K562 (cell line): ENCODE data around the gene U2SURP. TPM values are rescaled to one million over a fixed set of nuclear protein-coding genes. Genes with fewer than 3 reads are reported as not detected.

Experiments used
- ARID1B ChIP-seq: fragments of 450-650 bp; IDR thresholded peaks from 2 replicates; pipeline ENCODE4 v1.6.1; 2016; ENCODE audit warnings: antibody characterized with exemption, mild to moderate bottlenecking, inconsistent platforms
- ATF3 ChIP-seq, 2 experiments: fragments of 450-650 bp in 1 of 2; sonication (generic) in 1 of 2; formaldehyde crosslinking in 1 of 2; IDR thresholded peaks in 1 of 2; conservative IDR thresholded peaks in 1 of 2; 2 replicates each; pipeline versions ENCODE4 v1.6.1 to v1.8.1; 2016 to 2023; ENCODE audit warnings: mild to moderate bottlenecking in 2 of 2, moderate library complexity in 2 of 2, inconsistent platforms in 1 of 2, missing genetic modification reagents in 1 of 2
- BDP1 ChIP-seq: IDR thresholded peaks from 3 replicates; pipeline ENCODE4 v1.6.1; 2011; ENCODE audit not compliant: insufficient read length, insufficient read depth
- CBX3 ChIP-seq, 2 experiments: IDR thresholded peaks; 1 replicate in 1 of 2; 2 replicates in 1 of 2; pipeline ENCODE4 v1.6.1; 2012; ENCODE audit warnings: inconsistent platforms in 2 of 2, low read length in 2 of 2, borderline replicate concordance in 1 of 2, control low read depth in 1 of 2
- CEBPB ChIP-seq: fragments of 450-650 bp; IDR thresholded peaks from 2 replicates; pipeline ENCODE4 v1.6.1; 2016; ENCODE audit warnings: missing genetic modification characterization, missing compliant biosample characterization
- CHCHD3 ChIP-seq: fragments of 250-450 bp; sonication (Bioruptor Pico); IDR thresholded peaks from 2 replicates; pipeline ENCODE4 v2.1.2; 2022; ENCODE audit warnings: mild to moderate bottlenecking
- HNRNPK ChIP-seq: fragments of 200-400 bp; formaldehyde crosslinking; IDR thresholded peaks from one replicate; pipeline ENCODE4 v1.6.1; 2018; ENCODE audit warnings: mild to moderate bottlenecking, low read depth, low read length; ENCODE audit not compliant: poor library complexity, severe bottlenecking
- HOMEZ ChIP-seq: fragments of 250-450 bp; sonication (Bioruptor Pico); IDR thresholded peaks from 2 replicates; pipeline ENCODE4 v1.4.0; 2020; ENCODE audit warnings: mild to moderate bottlenecking, moderate library complexity
- HOXB6 ChIP-seq: fragments of 250-450 bp; sonication (Bioruptor Pico); IDR thresholded peaks from 2 replicates; pipeline ENCODE4 v1.5.1; 2022; ENCODE audit warnings: mild to moderate bottlenecking, borderline replicate concordance
- MECOM ChIP-seq: fragments of 250-450 bp; sonication (Bioruptor Pico); IDR thresholded peaks from 2 replicates; pipeline ENCODE4 v1.8.0; 2022; ENCODE audit warnings: inconsistent platforms
- NFXL1 ChIP-seq: fragments of 450-650 bp; formaldehyde crosslinking; IDR thresholded peaks from 2 replicates; pipeline ENCODE4 v1.4.0; 2021; ENCODE audit warnings: mild to moderate bottlenecking
- NKRF ChIP-seq: fragments of 450-650 bp; IDR thresholded peaks from 2 replicates; pipeline ENCODE4 v1.6.1; 2016; ENCODE audit warnings: borderline replicate concordance
- PRDM10 ChIP-seq: fragments of 450-650 bp; IDR thresholded peaks from 2 replicates; pipeline ENCODE4 v1.6.1; 2018; ENCODE audit not compliant: partially characterized antibody
- PTRF ChIP-seq: fragments of 450-650 bp; IDR thresholded peaks from 2 replicates; pipeline ENCODE4 v1.6.1; 2016; ENCODE audit warnings: mild to moderate bottlenecking, missing genetic modification characterization, missing compliant biosample characterization
- RBFOX2 ChIP-seq: fragments of 200-400 bp; formaldehyde crosslinking; IDR thresholded peaks from 2 replicates; pipeline ENCODE4 v1.6.1; 2017; ENCODE audit warnings: low read depth, mild to moderate bottlenecking, low read length, moderate library complexity
- RFX7 ChIP-seq: fragments of 250-450 bp; sonication (Bioruptor Pico); IDR thresholded peaks from 2 replicates; pipeline ENCODE4 v1.5.1; 2021; ENCODE audit warnings: mild to moderate bottlenecking
- SETDB1 ChIP-seq: IDR thresholded peaks from one replicate; pipeline ENCODE4 v1.6.1; 2012; ENCODE audit warnings: low read length, control low read depth, inconsistent platforms
- SNAPC5 ChIP-seq: fragments of 250-450 bp; sonication (Bioruptor Pico); IDR thresholded peaks from 2 replicates; pipeline ENCODE4 v1.8.0; 2021; ENCODE audit warnings: moderate library complexity, mild to moderate bottlenecking, inconsistent platforms
- STAG1 ChIP-seq: sonication (generic); formaldehyde crosslinking; IDR thresholded peaks from 2 replicates; pipeline ENCODE4 v1.5.0; 2020; ENCODE audit warnings: missing genetic modification reagents, borderline replicate concordance
- ZNF165 ChIP-seq: fragments of 250-450 bp; sonication (Bioruptor Pico); IDR thresholded peaks from 2 replicates; pipeline ENCODE4 v1.4.0; 2020; ENCODE audit warnings: borderline replicate concordance
- polyA plus RNA-seq, 8 experiments: library from polyadenylated mRNA; depleted of rRNA in 4 of 8; stranded (reverse) in 5 of 8; unstranded in 3 of 8; fragments of >200 nt; fragmentation: Nextera tagmentation in 2 of 8; fragmentation: Illumina TruSeq in 1 of 8; extraction: Ambion mirVana in 2 of 8; extraction: Trizol in 1 of 8; gene quantifications; 2 replicates each; pipeline versions ENCODE4 v1.2.1 to v1.2.3, GENCODE V29; 2011 to 2014; ENCODE audit warnings: inconsistent platforms in 1 of 8, missing spikeins in 1 of 8
- total RNA-seq, 7 experiments: library from RNA; depleted of rRNA in 6 of 7; stranded (reverse); fragments of >200 nt in 6 of 7; fragmentation: Illumina TruSeq in 2 of 7; extraction: Trizol in 2 of 7; gene quantifications; 2 replicates each; pipeline versions ENCODE4 v1.2.1 to v1.2.3, GENCODE V29; 2011 to 2021; ENCODE audit warnings: low replicate concordance in 1 of 7

U2SURP gene
- total and polyA plus RNA-seq, 9 of the 15 experiments (the other 6 are each of a cell fraction or from before 2014, with no cell fraction given) = 128 to 322 (median 191) TPM

- TF ChIP-seq PRDM10 (no peak), PTRF (tag) (no peak), RBFOX2 (no peak), NFXL1 (CRISPR knock-in tag) (no peak), HOMEZ (CRISPR knock-in tag) (no peak), HNRNPK (no peak), HOXB6 (CRISPR knock-in tag) (no peak), STAG1 (CRISPR knock-in tag) (no peak), SNAPC5 (no peak), CBX3 (IDR thresholded peaks at IDR 0.05; ENCODE audit: borderline replicate concordance in 1 of 2, low read length in 2 of 2) (peak in 1 of 2 experiments; percentile 46; a peak in 1 of 3 replicates), ATF3 (IDR thresholded peaks at IDR 0.05) (0 out of 2 replicates have a peak, but pooled peaks have one; percentile 7), ATF3 (CRISPR knock-in tag; conservative IDR thresholded peaks at IDR 0.05) (no peak), BDP1 (no peak), NKRF (0 out of 2 replicates have a peak, but pooled peaks have one; percentile 42), CEBPB (tag) (no peak), MECOM (no peak), RFX7 (CRISPR knock-in tag) (no peak), ARID1B (peak; percentile 76), ZNF165 (CRISPR knock-in tag) (no peak), CHCHD3 (CRISPR knock-in tag) (no peak), SETDB1 (no peak)
Observed at GRCh38 chr3:143092191-143092590, 90.8 kb downstream of the U2SURP start (continued).
